ENCODE measurements around the gene SYTL5.

GRCh38 chrX:38156838-38157237, 150.5 kb downstream of the SYTL5 start:
- TF ChIP-seq EZH2 (IDR thresholded peaks at IDR 0.05), result no peak
- no peak for TF ChIP-seq POLR2AphosphoS5 (IDR thresholded peaks at IDR 0.05; ENCODE audit: borderline replicate concordance, low read depth, low read length)
- no peak for TF ChIP-seq FOXP2 (optimal IDR thresholded peaks at IDR 0.05; ENCODE audit: control extremely low read depth, extremely low read length, insufficient read depth)

All from SK-N-MC (cell line).